CD14-positive monocyte (primary cell): Measurements from ENCODE around the gene ZNF195. TPM values are rescaled to one million over a fixed set of nuclear protein-coding genes. Genes with fewer than 3 reads are reported as not detected.
"Not testable (repeated sequence)": the region's sequence is repeated elsewhere in the genome, so short reads cannot be mapped to it uniquely, and the experiment has no call there.

Experiments used
- DNase-seq, 3 donors: peaks; one replicate each; pipeline ENCODE4 v3.0.0-alpha.2; 2011 to 2022
- H2AFZ ChIP-seq: 2 replicates; pipeline ENCODE4 v1.6.0; 2012; ENCODE audit warnings: mild to moderate bottlenecking, low read depth, low read length, inconsistent platforms; ENCODE audit not compliant: insufficient read depth, poor library complexity, severe bottlenecking
- H3K27ac ChIP-seq, 2 donors: 1 replicate in 1 of 2; 2 replicates in 1 of 2; pipeline ENCODE4 v1.5.1; 2012 to 2013; ENCODE audit warnings: low read length in 2 of 2, control low read depth in 1 of 2, inconsistent platforms in 1 of 2, low read depth in 1 of 2, mild to moderate bottlenecking in 1 of 2
- H3K27me3 ChIP-seq, 2 donors: one replicate each; pipeline versions ENCODE4 v1.6.0 to v1.6.1; 2011 to 2013; ENCODE audit warnings: low read length in 2 of 2; ENCODE audit not compliant: control insufficient read depth in 2 of 2, insufficient read depth in 2 of 2
- H3K36me3 ChIP-seq, 2 donors: replicated peaks in 1 of 2; 1 replicate in 1 of 2; 2 replicates in 1 of 2; pipeline versions ENCODE4 v1.5.1 to v1.6.1; 2012 to 2013; ENCODE audit warnings: low read length in 2 of 2, control low read depth in 1 of 2, inconsistent platforms in 1 of 2, mild to moderate bottlenecking in 1 of 2; ENCODE audit not compliant: insufficient read depth in 2 of 2, control insufficient read depth in 1 of 2
- H3K4me1 ChIP-seq, 2 donors: 1 replicate in 1 of 2; 2 replicates in 1 of 2; pipeline versions ENCODE4 v1.5.1 to v1.6.1; 2012 to 2013; ENCODE audit warnings: low read length in 2 of 2, control low read depth in 1 of 2, inconsistent platforms in 1 of 2, mild to moderate bottlenecking in 1 of 2, moderate library complexity in 1 of 2; ENCODE audit not compliant: insufficient read depth in 2 of 2, control insufficient read depth in 1 of 2
- H3K4me2 ChIP-seq: replicated peaks from 2 replicates; pipeline ENCODE3; 2012; ENCODE audit warnings: low read length, moderate library complexity, mild to moderate bottlenecking; ENCODE audit not compliant: poor library complexity, severe bottlenecking; ENCODE audit errors: extremely low read depth
- H3K4me3 ChIP-seq, 3 experiments: fragments of 200-600 bp in 1 of 3; sonication (generic) in 1 of 3; replicated peaks in 1 of 3; 1 replicate in 2 of 3; 2 replicates in 1 of 3; pipeline ENCODE4 v1.5.1; 2011 to 2013; ENCODE audit warnings: low read length in 3 of 3, mild to moderate bottlenecking in 3 of 3, control low read depth in 2 of 3, low read depth in 2 of 3, inconsistent platforms in 1 of 3, moderate library complexity in 1 of 3
- H3K79me2 ChIP-seq: 2 replicates; pipeline ENCODE4 v1.6.0; 2012; ENCODE audit warnings: mild to moderate bottlenecking, control low read depth, inconsistent platforms, low read length, moderate library complexity; ENCODE audit not compliant: insufficient read depth
- H3K9ac ChIP-seq: 2 replicates; pipeline ENCODE4 v1.6.0; 2017; ENCODE audit warnings: low read length, mild to moderate bottlenecking; ENCODE audit not compliant: insufficient read depth, poor library complexity, severe bottlenecking
- H3K9me3 ChIP-seq, 2 donors: replicated peaks in 1 of 2; 1 replicate in 1 of 2; 2 replicates in 1 of 2; pipeline versions ENCODE4 v1.5.1 to v1.6.1; 2012 to 2013; ENCODE audit warnings: low read length in 2 of 2, control low read depth in 1 of 2; ENCODE audit not compliant: control insufficient read depth in 1 of 2, insufficient read depth in 1 of 2
- H4K20me1 ChIP-seq: 2 replicates; pipeline ENCODE4 v1.6.0; 2012; ENCODE audit warnings: mild to moderate bottlenecking, low read length, control low read depth, moderate library complexity; ENCODE audit not compliant: insufficient read depth
- H3K27ac Mint-ChIP-seq, 7 donors: one replicate each; pipeline ENCODE4 v1.8.0; 2020; ENCODE audit warnings: mild to moderate bottlenecking in 7 of 7, mixed read lengths in 7 of 7, moderate library complexity in 6 of 7, inconsistent platforms in 2 of 7
- H3K27me3 Mint-ChIP-seq, 3 donors: one replicate each; pipeline ENCODE4 v1.8.0; 2021 to 2022; ENCODE audit warnings: low read depth in 3 of 3, mild to moderate bottlenecking in 3 of 3, mixed read lengths in 3 of 3, moderate library complexity in 3 of 3, inconsistent platforms in 1 of 3
- H3K36me3 Mint-ChIP-seq, 2 donors: one replicate each; pipeline ENCODE4 v1.8.0; 2020; ENCODE audit warnings: mixed read lengths in 2 of 2, inconsistent platforms in 1 of 2, mild to moderate bottlenecking in 1 of 2
- H3K4me1 Mint-ChIP-seq: one replicate; pipeline ENCODE4 v1.8.0; 2020; ENCODE audit warnings: mild to moderate bottlenecking, mixed read lengths
- H3K4me3 Mint-ChIP-seq, 2 donors: one replicate each; pipeline ENCODE4 v1.8.0; 2020; ENCODE audit warnings: mild to moderate bottlenecking in 2 of 2, mixed read lengths in 2 of 2, moderate library complexity in 1 of 2
- H3K9me3 Mint-ChIP-seq, 7 donors: one replicate each; pipeline ENCODE4 v1.8.0; 2020 to 2022; ENCODE audit warnings: mixed read lengths in 7 of 7, mild to moderate bottlenecking in 6 of 7, moderate library complexity in 6 of 7, inconsistent platforms in 2 of 7
- WGBS: methylation state at CpG from one replicate; pipeline ENCODE4 v1.1.5; 2013; ENCODE audit warnings: missing lambda C conversion rate; ENCODE audit not compliant: insufficient coverage; 5-methylcytosine and 5-hydroxymethylcytosine counted together
- intact Hi-C, 2 donors: fragments of 100-400 bp; cut with micrococcal nuclease; formaldehyde crosslinking; loops; one replicate each; pipeline versions ENCODE4 v1.15.0 to v1.15.1; 2023
- polyA plus RNA-seq, 3 donors: library from polyadenylated mRNA; depleted of rRNA in 1 of 3; unstranded in 2 of 3; stranded (reverse) in 1 of 3; fragments of 300-500 nt in 2 of 3; fragments of >200 nt in 1 of 3; fragmentation: Illumina TruSeq in 2 of 3; gene quantifications; 1 replicate in 2 of 3; 2 replicates in 1 of 3; pipeline ENCODE4 v1.2.3, GENCODE V29; 2012 to 2021

The ZNF195 gene
- polyA plus RNA-seq, 3 donors = 10.7 to 24.7 (median 13.5) TPM

- H3K9me3 Mint-ChIP-seq = peaks cover 4 to 12% (median 9%) of the 10 kb centered on the region in 7 donors
- H2AFZ ChIP-seq, H3K27me3 ChIP-seq, H3K4me1 ChIP-seq, H3K36me3 Mint-ChIP-seq, H3K4me2 ChIP-seq, H3K4me1 Mint-ChIP-seq, H4K20me1 ChIP-seq, DNase-seq, H3K79me2 ChIP-seq, H3K9me3 ChIP-seq, H3K27me3 Mint-ChIP-seq, H3K4me3 Mint-ChIP-seq, H3K27ac ChIP-seq, H3K4me3 ChIP-seq, H3K9ac ChIP-seq, H3K27ac Mint-ChIP-seq, H3K36me3 ChIP-seq: not testable (repeated sequence)
- intact Hi-C loops = loop anchor here (10.0 kb wide), 2 partner anchors 50 to 60 kb away; no protein-coding TSS in a partner anchor
- 78% methylated on average over 18 of the region's 22 CpGs for WGBS
These were observed 25.4 kb upstream of the ZNF195 start for GRCh38 chr11:3404076-3404925.

- not testable (repeated sequence) for DNase-seq, H3K79me2 ChIP-seq, H3K9me3 ChIP-seq, H3K4me2 ChIP-seq, H3K27ac Mint-ChIP-seq, H3K4me1 Mint-ChIP-seq, H3K36me3 ChIP-seq, H3K9ac ChIP-seq, H3K27ac ChIP-seq, H3K36me3 Mint-ChIP-seq, H3K4me3 Mint-ChIP-seq, H4K20me1 ChIP-seq, H3K27me3 Mint-ChIP-seq, H3K4me1 ChIP-seq, H3K27me3 ChIP-seq, H3K4me3 ChIP-seq, H2AFZ ChIP-seq
- peaks cover 4 to 14% (median 9%) of the 10 kb centered on the region in 7 donors for H3K9me3 Mint-ChIP-seq
- 95% methylated on average over 7 of the region's 8 CpGs for WGBS
- intact Hi-C loops = loop anchor here (10.0 kb wide), 2 partner anchors 48 to 58 kb away; no protein-coding TSS in a partner anchor
These were observed 23.9 kb upstream of the ZNF195 start for GRCh38 chr11:3402861-3403250.

GRCh38 chr11:3402181-3402860 is 23.4 kb upstream of the ZNF195 start:
- not testable (repeated sequence) for H3K27me3 Mint-ChIP-seq, H3K27ac Mint-ChIP-seq, H3K4me3 Mint-ChIP-seq, H3K4me1 Mint-ChIP-seq, H3K9me3 ChIP-seq, H4K20me1 ChIP-seq, H3K79me2 ChIP-seq, H3K9ac ChIP-seq, H2AFZ ChIP-seq, H3K27me3 ChIP-seq, H3K4me2 ChIP-seq, DNase-seq, H3K4me1 ChIP-seq, H3K4me3 ChIP-seq, H3K36me3 Mint-ChIP-seq, H3K27ac ChIP-seq, H3K36me3 ChIP-seq
- H3K9me3 Mint-ChIP-seq = peaks cover 4 to 14% (median 9%) of the 10 kb centered on the region in 7 donors
- WGBS = 100% methylated on average over 8 of the region's 18 CpGs
- intact Hi-C loops = loop anchor here (10.0 kb wide), 2 partner anchors 48 to 58 kb away; no protein-coding TSS in a partner anchor

GRCh38 chr11:3401052-3401451 is 22.1 kb upstream of the ZNF195 start:
- not testable (repeated sequence) for H3K27me3 Mint-ChIP-seq, H3K9ac ChIP-seq, H3K4me3 Mint-ChIP-seq, H3K4me1 Mint-ChIP-seq, H3K36me3 ChIP-seq, H3K4me1 ChIP-seq, H3K27ac ChIP-seq, DNase-seq, H3K4me2 ChIP-seq, H4K20me1 ChIP-seq, H3K27ac Mint-ChIP-seq, H3K36me3 Mint-ChIP-seq, H3K9me3 ChIP-seq, H2AFZ ChIP-seq, H3K4me3 ChIP-seq, H3K79me2 ChIP-seq, H3K27me3 ChIP-seq
- no CpG with 5 or more reads among the region's 4 CpGs for WGBS
- peaks cover 4 to 16% (median 10%) of the 10 kb centered on the region in 7 donors for H3K9me3 Mint-ChIP-seq
- intact Hi-C loops = loop anchor here (10.0 kb wide), 2 partner anchors 46 to 56 kb away; no protein-coding TSS in a partner anchor
